CD4-positive, alpha-beta T cell treated with Interleukin-1 beta for 1 hour (primary cell): ENCODE data around the gene ELSPBP1.
"Not testable (repeated sequence)": the region's sequence is repeated elsewhere in the genome, so short reads cannot be mapped to it uniquely, and the experiment has no call there.

Experiments
- DNase-seq, 2 donors: peaks; one replicate each; pipeline ENCODE4 v3.0.0-alpha.2; 2020 to 2022

Gene ELSPBP1

DNA sequence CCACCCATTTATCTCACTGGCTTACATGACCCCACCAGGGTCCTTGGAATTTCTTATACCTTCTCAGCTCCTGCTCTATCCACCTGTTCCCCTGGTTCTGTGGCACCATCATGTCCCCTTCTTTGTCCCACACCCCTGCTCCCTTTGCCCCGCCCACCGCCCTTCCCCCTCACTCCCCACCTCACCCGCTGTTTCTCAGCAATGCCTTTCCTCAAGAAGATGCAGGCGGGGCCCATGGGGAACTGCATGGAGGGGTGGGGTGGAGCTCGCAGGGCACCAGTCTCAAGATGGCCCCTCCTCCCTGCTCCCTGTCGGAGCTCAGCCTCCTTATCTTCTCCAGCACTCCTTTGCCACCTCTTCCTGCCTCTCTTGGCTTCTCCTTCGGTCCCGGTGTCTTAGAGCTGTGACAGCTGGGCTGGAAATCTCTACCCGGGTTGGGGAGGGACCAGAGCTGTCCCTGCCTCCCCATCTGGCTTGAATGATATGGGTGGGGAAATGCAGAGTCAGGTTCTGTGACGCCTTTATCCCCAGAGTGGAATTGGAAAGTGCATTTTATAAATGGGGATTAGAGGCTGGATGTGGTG lies 49.3 kb downstream of the ELSPBP1 start, which contains the start of gene CABP5:
Gene CABP5, minus strand, starts transcription at position 405 of the 584 bp plus-strand sequence. Its CDS starts 157 bp downstream, at position 248.
- no peak for DNase-seq

DNA sequence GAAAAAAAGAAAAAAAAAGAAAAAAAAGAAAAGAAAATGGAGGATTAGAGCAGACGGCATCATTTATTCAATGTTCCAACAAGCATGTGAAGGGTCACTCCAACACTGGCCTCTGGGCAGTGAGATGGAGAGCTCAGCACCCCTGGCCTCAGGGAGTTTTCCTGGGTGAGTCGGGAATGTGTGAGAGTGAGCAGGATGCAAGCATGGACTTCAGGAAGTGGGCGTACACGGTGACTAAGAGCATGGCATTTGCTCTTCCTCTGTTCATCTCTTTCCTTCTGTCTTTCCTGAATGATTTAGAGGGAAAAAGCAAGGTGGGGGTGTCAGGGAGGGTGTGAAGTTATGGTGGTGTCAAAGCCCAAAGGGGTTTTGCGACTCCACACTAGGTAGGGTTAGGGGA lies 50.1 kb downstream of the ELSPBP1 start:
- no peak for DNase-seq

DNA sequence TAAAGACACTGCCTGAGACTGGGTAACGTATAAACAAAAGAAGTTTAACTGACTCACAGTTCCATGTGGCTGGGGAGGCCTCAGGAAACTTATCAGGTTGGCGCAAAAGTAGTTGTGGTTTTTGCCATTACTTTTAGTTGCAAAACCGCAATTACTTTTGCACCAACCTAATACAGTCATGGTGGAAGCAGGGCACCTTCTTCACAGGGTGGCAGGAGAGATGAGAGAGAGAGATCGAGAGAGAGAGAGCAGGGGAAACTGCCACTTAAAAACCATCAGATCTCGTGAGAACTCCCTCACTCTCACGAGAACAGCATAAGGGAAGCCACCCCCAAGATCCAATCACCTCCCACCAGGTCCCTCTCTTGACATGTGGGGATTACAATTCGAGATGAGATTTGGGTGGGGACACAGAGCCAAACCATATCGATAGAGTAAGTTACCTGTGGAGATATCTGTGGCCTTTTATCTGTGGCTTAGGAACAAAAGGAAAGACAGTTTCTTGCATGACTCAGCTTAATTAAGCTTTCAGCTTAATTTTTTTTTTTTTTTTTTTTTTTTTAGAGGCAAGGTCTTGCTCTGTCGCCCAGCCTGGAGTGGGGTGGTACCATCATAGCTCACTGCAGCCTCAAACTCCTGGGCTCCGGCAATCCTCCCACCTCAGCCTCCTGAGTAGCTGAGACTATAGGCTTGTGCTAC lies 57.1 kb downstream of the ELSPBP1 start:
- no peak for DNase-seq

DNA sequence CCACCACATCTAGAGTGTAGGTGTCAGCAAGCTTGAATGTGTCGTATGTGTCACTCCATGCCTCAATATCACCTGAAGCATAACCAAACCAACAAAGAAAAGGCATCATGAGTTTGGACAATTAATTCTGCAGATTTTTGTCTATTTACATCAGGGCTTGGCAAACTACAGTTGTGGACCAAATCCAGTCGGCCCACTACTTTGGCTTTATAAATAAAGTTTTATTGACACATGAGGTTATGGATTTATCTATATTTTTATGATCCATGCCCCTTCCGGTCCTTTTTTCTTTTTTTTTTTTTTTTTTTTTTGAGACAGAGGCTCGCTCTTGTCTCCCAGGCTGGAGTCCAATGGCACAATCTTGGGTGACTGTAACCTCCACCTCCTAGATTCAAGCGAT lies 58.6 kb downstream of the ELSPBP1 start:
- no peak for DNase-seq

DNA sequence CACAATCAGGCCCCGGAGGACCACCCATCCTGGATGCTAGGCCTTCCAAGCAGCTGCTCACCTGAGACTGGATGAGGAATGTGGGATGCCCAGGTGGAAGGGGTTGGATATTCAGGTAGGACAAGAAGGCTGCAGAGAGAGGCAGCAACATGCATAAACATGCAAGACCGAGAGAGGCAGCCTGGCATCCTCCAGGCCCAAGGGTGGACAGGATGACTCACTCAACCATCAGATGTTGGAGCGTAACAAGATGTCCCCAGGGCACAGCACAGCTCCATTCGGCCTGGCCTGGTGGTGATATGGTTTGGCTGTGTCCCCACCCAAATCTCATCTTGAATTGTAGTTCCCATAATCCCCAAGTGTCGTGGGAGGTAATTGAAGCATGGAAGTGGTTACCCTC lies 59.4 kb downstream of the ELSPBP1 start:
- no peak for DNase-seq

DNA sequence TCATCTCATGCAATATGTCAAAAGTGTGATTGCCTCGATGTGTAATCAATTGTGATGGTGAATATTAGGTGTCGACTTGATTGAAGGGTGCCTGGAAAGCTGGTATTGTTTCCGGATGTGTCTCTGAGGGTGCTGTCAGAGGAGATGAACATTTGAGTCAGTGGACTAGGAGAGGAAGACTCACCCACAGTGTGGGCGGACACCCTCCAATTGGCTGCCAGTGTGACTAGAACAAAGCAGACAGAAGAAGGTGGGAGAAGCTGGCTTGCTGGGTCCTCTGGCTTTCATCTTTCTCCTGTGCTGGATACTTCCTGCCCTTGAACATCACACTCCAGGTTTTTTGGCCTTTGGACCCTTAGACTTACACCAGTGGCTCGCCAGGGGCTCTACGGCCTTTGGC lies 64.9 kb downstream of the ELSPBP1 start:
- DNase-seq, result no peak

DNA sequence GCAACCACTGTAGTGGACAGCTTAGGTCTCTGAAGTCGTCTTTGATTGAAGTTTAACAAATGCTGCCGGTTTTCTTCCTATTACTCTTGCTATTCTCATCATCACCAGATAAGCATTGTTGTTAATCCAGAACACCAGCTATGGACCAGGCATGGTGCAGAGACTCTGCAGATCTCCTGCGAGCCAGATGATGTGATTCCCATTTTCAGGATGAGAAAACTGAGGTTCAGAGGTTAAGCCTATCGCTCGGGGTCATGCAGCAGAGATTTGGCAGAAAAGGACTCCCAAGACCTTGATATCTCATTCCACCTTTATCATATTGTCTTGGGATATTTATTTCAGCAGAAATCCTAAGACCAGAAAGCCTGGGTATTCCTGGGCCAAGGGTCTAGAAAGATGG lies 65.9 kb downstream of the ELSPBP1 start:
- no peak for DNase-seq

DNA sequence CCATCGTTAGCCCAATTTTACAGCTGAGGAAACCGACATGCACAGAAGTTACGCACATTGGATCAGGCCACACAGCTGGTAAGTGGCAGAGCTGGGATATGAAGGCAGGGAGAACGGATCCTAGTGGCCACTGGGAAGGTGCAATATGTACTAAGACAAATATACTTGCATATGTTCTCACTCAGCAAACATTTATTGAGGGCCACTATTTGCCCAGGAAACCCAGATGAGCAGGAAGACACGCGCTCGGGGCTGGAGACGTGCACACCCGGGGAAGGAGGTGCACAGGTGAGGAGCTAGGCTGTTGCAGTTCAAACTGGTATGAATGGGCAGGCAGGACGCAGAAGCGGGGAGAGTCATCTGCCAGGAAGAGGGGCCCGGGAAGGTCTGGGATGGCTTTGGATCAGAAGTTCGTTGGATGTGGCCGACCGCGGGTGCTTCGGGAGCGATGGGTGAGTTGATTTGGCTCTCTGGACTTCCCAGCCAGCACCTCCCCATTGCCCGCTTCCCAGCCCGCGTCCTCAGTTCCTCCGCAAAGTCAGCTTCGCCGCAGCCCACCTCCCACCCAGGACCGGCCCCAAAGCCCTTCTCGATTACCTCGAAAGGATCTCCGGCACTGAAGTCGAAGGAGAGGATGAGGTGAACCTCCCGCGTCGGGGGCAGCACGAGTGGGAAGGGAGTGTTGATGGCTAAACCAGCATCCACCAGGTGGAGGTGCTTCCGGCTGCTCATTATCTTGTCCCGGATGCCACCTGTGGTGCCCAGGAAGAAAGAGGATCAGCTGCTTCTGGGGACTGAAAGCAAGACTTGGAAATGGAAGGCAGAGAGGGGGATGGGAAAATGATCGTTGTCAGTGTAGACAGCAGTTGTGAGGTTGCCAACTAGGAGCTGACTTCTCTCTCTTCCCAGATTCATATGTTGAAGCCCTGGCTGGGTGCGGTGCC lies 67.2 kb downstream of the ELSPBP1 start:
- DNase-seq, result no peak

DNA sequence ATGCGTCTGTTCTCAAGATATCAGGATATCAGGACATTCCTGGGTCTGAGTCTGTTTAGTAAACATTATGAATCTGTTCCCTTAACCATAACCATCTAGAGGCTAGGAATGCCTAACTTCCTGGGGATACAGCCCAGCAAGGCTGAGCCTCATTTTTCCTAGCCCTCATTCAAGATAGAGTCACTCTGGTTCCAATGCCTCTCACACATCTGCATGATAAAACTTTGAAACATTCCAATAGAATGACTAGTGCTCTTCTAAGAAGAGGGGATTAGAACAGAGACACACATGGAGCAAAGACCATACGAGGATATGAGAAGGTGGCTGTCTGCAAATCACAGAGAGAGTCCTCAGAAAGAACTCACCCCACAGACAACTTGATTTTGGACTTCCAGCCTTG lies 70.1 kb downstream of the ELSPBP1 start:
- no peak for DNase-seq

DNA sequence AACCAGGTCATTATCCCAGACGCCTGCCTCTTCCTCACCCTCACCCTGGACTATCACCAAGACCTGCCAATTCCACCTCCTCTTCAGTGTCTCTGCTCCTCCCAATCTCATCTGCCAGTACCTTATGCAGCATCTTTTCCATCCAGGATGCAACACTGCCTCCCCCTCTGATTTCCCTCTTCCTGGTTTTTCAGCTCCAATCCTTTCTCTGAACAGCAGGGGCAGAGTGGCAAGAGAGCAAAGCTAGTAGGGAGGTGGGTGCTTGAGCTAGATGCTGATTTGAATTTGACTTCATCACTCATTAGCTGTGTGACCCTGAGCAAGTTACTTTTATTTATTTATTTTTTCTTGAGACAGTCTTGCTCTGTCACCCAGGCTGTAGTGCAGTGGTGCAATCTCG lies 75.0 kb downstream of the ELSPBP1 start:
- DNase-seq, result no peak

DNA sequence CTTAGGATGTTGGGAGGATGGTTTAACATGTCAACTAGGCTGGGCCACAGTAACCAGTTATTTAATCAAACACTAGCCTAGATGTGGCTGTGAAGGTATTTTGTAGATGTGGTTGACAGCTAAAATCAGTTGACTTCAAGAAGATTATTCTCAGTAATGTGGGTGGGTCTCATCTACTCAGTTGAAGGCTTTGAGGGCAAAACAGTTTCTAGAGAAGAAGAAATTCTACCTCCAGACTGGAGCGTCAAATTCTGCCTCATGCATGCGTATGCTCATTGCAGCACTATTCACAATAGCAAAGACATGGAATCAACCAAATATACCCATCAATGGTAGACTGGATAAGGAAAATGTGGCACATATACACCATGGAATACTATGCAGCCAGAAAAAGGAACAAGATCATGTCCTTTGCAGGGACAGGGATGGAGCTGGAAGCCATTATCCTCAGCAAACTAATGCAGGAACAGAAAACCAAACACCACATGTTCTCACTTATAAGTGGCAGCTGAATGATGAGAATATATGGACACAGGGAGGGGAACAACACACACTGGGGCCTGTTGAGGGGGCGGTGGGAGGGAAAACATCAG lies 75.8 kb downstream of the ELSPBP1 start:
- not testable (repeated sequence) for DNase-seq
